GM21619 (cell line): ENCODE results near the gene GGT6.

Source experiments
- ATAC-seq: cut with Tn5 transposase; IDR thresholded peaks from one replicate; pipeline ENCODE4 v1.9.1; 2021; ENCODE audit not compliant: unreplicated experiment

GGT6 gene

GRCh38 chr17:4576729-4577322 lies 16.4 kb upstream of the GGT6 start:
- ATAC-seq = no peak

- ATAC-seq = no peak
Measured at GRCh38 chr17:4576161-4576558, 15.8 kb upstream of the GGT6 start.

- ATAC-seq = no peak
Measured at GRCh38 chr17:4574448-4575045, 14.2 kb upstream of the GGT6 start.

DNA sequence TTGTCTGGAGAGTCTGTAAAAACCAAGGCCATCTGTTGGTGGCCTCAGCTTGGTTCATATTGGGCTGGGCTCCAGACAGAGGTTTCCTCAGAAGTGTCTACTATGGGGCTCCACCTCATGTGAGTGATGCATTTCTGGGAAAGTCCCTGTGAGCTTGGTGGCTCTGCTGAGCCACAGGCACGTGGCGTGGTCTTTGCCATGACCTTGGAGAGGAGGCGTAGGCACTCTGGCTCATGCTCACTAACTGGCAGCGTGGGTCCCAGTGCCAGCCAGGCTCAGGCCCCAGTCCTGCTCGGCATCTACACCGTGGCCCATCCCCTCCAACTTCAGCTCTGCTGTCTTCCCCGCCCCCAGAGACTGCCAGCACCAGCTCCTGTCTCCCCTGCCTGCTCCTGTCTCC lies 13.3 kb upstream of the GGT6 start:
- ATAC-seq = no peak

DNA sequence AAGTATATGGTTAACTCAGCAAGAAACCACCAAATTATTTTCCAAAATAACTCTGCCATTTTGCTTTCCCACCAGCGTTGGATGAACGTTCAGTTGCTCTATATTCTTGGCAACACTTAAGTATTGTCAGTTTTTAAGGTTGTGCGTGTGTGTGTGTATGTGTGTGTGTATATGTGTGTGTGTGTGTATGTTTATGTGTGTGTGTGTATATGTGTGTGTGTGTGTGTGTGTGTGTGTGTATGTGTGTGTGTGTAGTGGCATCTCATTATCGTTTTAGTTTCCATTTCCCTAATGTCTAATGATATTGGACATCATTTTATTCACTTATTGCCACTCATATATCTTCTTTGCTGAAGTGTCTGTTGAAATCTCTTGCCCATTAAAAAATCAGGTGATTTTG lies 12.7 kb upstream of the GGT6 start:
- ATAC-seq = no peak

GRCh38 chr17:4572131-4572530 lies 11.8 kb upstream of the GGT6 start:
- no peak for ATAC-seq

DNA sequence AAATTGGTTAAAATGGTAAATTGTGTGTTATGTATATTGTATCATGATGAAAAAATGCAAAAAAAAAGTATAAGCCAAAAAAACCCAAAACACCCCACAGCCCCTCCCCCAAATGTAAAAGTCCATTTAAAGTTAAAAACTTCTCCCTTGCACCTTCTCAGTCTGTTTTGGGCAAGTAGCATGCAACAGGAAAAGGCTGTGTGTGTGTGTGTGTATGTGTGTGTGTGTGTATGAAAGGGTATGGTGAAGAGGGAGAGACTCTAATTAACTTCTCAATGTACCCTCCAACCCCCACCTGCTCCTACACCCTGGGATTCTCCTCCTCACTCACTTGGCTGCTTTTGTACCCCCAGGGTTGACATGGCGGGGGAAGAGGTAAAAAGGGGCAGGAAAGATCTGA lies 9.2 kb upstream of the GGT6 start:
- no peak for ATAC-seq

DNA sequence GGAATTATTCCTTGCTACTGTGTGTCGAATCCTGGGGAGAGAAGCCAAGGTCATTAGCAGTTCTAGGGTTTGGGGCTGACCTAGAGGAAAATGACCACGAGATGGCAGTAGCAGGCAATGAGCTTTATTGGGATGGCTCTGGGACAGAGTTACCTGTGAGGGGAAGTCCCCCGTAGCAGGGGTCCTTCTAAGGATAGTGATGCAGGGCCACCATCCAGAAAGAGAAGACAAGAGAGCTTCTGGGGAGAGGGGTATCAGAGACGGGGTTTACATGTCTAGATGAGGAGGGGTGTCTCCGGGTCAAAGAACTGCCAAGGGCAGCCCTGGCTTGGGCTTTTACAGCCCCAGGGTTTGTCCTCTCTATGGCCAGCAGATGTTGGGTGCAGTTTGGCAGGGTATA lies 6.4 kb upstream of the GGT6 start:
- no peak for ATAC-seq

DNA sequence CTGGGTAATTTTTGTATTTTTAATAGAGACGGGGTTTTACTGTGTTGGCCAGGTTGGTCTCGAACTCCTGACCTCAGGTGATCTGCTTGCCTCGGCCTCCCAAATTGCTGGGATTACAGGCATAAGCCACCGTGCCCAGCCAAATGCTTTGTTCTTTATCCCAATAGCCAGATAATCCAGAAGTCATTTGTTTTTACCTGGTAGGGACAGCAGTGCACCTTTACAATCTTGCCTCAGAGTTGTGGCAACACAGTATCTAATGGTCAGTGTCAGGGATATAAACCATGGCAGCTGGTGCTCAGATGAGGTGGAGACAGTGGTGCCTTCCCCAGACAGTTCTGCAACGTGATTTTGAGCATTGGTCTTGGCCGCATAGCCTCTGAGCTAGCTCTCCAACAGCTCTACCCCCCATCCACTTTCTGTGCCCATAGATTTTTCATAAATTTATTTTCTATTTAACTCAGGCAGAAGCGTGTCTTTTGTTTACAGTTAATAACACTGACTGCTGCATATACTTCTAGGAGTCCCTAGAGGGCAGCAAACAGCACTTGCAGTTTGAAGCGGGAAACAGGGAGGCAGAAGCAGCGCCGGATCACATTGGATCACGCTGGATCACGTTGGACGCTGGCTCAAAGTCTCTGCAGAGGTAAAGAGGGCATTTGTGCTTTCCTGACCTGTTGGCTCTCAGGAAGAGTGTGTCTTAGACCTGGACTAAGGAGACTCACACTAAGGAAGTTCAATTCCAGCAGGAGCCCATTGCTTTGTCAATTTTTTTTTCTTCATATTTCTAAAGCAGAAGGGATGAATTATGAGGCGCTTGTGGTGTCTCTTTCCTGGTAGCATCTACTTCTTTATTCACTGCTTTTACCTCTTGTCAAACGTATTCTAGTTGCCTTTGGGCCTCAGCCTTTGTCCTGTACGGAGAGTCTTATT lies 5.1 kb upstream of the GGT6 start:
- no peak for ATAC-seq

DNA sequence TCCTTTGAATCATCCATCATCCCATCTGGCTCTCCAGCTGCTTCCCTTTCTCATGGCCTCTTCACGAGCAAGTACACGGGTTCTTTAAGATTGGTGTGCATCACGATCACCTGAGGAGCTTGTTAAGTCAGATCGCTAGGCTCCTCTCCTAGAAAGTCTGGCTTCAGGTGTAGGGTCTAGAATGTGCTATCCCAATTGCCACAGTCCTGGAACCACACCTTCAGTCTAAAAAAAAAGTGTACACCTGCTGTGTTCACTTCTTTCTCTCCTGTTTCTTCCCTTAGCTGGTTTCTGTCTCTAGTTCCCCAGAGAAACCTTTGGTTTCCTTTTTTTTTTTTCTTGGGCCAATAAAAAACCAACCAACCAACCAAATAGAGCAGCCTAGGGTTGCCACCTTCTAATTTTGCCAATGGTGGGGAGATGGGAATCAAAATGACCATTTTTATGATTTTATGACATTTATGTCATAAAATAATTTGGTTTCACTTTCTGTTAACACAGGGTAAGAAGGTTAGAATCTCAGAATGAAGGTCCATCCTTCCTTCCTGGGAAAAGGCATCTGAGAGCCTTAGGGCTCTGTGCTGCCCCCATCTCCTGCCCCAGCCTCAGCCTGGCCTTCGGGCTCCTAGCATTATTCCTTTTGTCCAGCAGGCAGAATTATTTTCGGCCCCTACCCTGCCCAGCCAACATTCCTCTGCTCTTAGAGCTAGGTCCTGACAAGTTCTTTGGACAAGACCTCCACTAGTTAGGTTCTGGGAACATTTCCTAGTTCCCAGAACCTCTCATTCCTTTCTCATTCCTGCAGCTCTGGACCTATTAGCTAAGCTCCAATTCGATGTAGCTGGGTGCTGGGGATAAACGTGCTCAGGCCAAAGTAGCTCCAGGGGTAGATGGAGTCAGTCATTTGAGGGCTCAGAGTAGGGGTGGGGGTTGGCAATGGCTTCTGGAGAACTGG lies 1.9 kb upstream of the GGT6 start:
- no peak for ATAC-seq

- ATAC-seq = no peak
Measured at GRCh38 chr17:4560837-4561256, 470 bp upstream of the GGT6 start.

DNA sequence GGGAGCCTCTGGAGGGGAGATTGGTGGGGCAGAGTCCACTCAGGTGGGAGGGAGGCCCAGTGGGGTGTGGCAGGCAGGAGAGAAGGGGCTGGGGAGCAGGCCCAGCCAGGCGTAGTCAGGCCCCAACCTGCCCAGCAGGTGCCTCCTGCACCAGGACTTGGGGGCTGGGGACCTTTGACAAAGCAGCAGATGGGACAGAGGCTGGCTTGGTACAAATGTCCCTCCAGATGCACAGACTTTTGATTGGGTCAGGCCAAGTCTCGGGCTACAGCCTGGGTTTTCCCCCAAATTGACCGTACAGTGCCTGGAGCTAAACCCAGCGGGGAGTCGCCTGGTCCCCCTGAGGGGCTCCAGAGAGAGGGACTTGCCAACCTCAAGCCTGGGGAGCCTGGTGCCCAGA lies 411 bp downstream of the GGT6 start:
- no peak for ATAC-seq

- no peak for ATAC-seq
Measured at GRCh38 chr17:4559139-4559791, 1.1 kb downstream of the GGT6 start.

GRCh38 chr17:4558347-4558971 lies 1.9 kb downstream of the GGT6 start:
- no peak for ATAC-seq

GRCh38 chr17:4557626-4558346 lies 2.6 kb downstream of the GGT6 start:
- no peak for ATAC-seq

GRCh38 chr17:4556996-4557395 lies 3.4 kb downstream of the GGT6 start:
- no peak for ATAC-seq

GRCh38 chr17:4555873-4556759 lies 4.3 kb downstream of the GGT6 start:
- ATAC-seq = no peak

- peak; percentile 76 for ATAC-seq
Measured at GRCh38 chr17:4554997-4555799, 5.2 kb downstream of the GGT6 start, which contains the start of gene MYBBP1A. MYBBP1A (minus strand) TSS chr17:4555384; CDS start chr17:4555324, 60 bp downstream.
